AG09319 (cell line): Measurements from ENCODE around the gene MTFR1L.

Experiments used
- DNase-seq: peaks from one replicate; pipeline ENCODE4 v3.0.0-alpha.2; 2010; ENCODE audit warnings: low read depth; ENCODE audit errors: extremely low read depth
- CTCF ChIP-seq: IDR thresholded peaks from 2 replicates; pipeline ENCODE4 v1.5.1; 2011; ENCODE audit warnings: low read depth, mild to moderate bottlenecking, inconsistent platforms, low read length, moderate library complexity

The MTFR1L gene

GRCh38 chr1:25878690-25879089 is 58.9 kb downstream of the MTFR1L start:
- TF ChIP-seq CTCF = no peak
- DNase-seq = no peak

- TF ChIP-seq CTCF = no peak
- DNase-seq = no peak
Observed at GRCh38 chr1:25879675-25880074, 59.9 kb downstream of the MTFR1L start.

- no peak for DNase-seq
- no peak for TF ChIP-seq CTCF
Observed at GRCh38 chr1:25880518-25880917, 60.8 kb downstream of the MTFR1L start.

GRCh38 chr1:25881266-25881665 is 61.5 kb downstream of the MTFR1L start:
- TF ChIP-seq CTCF = no peak
- DNase-seq = no peak
